Astrocyte (in vitro differentiated cells and primary cell): ENCODE data around the gene OXSR1. TPM values are rescaled to one million over a fixed set of nuclear protein-coding genes. Genes with fewer than 3 reads are reported as not detected.

Experiments used
- DNase-seq: peaks from one replicate; pipeline ENCODE4 v3.0.0-alpha.2; 2010; ENCODE audit warnings: low read depth
- FAIRE-seq: peaks from 2 replicates; lab custom pipeline; 2011; peaks lifted over from hg19 to GRCh38; lab: Jason Lieb, UNC
- H2AFZ ChIP-seq: 2 replicates; pipeline ENCODE4 v1.6.0; 2012; ENCODE audit warnings: low read depth, low read length, inconsistent platforms
- H3K27ac ChIP-seq: 2 replicates; pipeline ENCODE4 v1.5.1; 2011; ENCODE audit warnings: low read depth, low read length, inconsistent platforms
- H3K27me3 ChIP-seq: 2 replicates; pipeline ENCODE4 v1.6.0; 2011; ENCODE audit warnings: low read length, inconsistent platforms; ENCODE audit not compliant: insufficient read depth
- H3K36me3 ChIP-seq: 2 replicates; pipeline ENCODE4 v1.5.1; 2011; ENCODE audit warnings: low read length, inconsistent platforms; ENCODE audit not compliant: insufficient read depth
- H3K4me1 ChIP-seq: 2 replicates; pipeline ENCODE4 v1.5.1; 2011; ENCODE audit warnings: low read length, inconsistent platforms; ENCODE audit not compliant: insufficient read depth
- H3K4me2 ChIP-seq: 2 replicates; pipeline ENCODE4 v1.6.0; 2012; ENCODE audit warnings: low read length, inconsistent platforms
- H3K4me3 ChIP-seq: 2 replicates; pipeline ENCODE4 v1.5.1; 2011; ENCODE audit warnings: low read depth, mild to moderate bottlenecking, low read length, inconsistent platforms; ENCODE audit not compliant: insufficient read depth
- H3K79me2 ChIP-seq: 2 replicates; pipeline ENCODE4 v1.6.0; 2012; ENCODE audit warnings: mild to moderate bottlenecking, low read length, inconsistent platforms; ENCODE audit not compliant: insufficient read depth
- H3K9ac ChIP-seq: 2 replicates; pipeline ENCODE4 v1.6.0; 2012; ENCODE audit warnings: mild to moderate bottlenecking, low read length, inconsistent platforms
- H3K9me3 ChIP-seq: 2 replicates; pipeline ENCODE4 v1.5.1; 2012; ENCODE audit warnings: low read depth, mild to moderate bottlenecking, low read length, inconsistent platforms; ENCODE audit not compliant: insufficient read depth
- H4K20me1 ChIP-seq: 2 replicates; pipeline ENCODE4 v1.6.0; 2012; ENCODE audit warnings: low read length, inconsistent platforms; ENCODE audit not compliant: insufficient read depth
- H3K27ac Mint-ChIP-seq: one replicate; pipeline ENCODE4 v1.8.0; 2021; ENCODE audit warnings: mild to moderate bottlenecking, mixed read lengths; ENCODE audit not compliant: unreplicated experiment
- H3K27me3 Mint-ChIP-seq: one replicate; pipeline ENCODE4 v1.8.0; 2021; ENCODE audit warnings: low read depth, mixed read lengths; ENCODE audit not compliant: unreplicated experiment
- H3K36me3 Mint-ChIP-seq: one replicate; pipeline ENCODE4 v1.8.0; 2021; ENCODE audit warnings: low read depth, mixed read lengths; ENCODE audit not compliant: unreplicated experiment
- H3K4me1 Mint-ChIP-seq: one replicate; pipeline ENCODE4 v1.8.0; 2021; ENCODE audit warnings: low read depth, mixed read lengths; ENCODE audit not compliant: unreplicated experiment
- H3K4me3 Mint-ChIP-seq: one replicate; pipeline ENCODE4 v1.8.0; 2021; ENCODE audit warnings: mild to moderate bottlenecking, moderate library complexity, mixed read lengths; ENCODE audit not compliant: unreplicated experiment
- H3K9me3 Mint-ChIP-seq: one replicate; pipeline ENCODE4 v1.8.0; 2021; ENCODE audit warnings: mild to moderate bottlenecking, mixed read lengths; ENCODE audit not compliant: unreplicated experiment
- EZH2 ChIP-seq: IDR thresholded peaks from 2 replicates; pipeline ENCODE4 v1.6.1; 2012; ENCODE audit warnings: mild to moderate bottlenecking, low read length, inconsistent platforms; ENCODE audit not compliant: insufficient read depth
- total RNA-seq: library from RNA; stranded (reverse); gene quantifications from 2 replicates; pipeline ENCODE4 v1.2.1, GENCODE V29; 2021
- TF ChIP-seq, protein P1 (sequence below): IDR thresholded peaks from 2 replicates; pipeline ENCODE4 v1.5.1; 2011; ENCODE audit warnings: low read depth, mild to moderate bottlenecking, inconsistent platforms, low read length, moderate library complexity; ENCODE audit not compliant: insufficient read depth

OXSR1 gene
- total RNA-seq, 1 donor from 2014 or later, result 83.1 TPM

DNA sequence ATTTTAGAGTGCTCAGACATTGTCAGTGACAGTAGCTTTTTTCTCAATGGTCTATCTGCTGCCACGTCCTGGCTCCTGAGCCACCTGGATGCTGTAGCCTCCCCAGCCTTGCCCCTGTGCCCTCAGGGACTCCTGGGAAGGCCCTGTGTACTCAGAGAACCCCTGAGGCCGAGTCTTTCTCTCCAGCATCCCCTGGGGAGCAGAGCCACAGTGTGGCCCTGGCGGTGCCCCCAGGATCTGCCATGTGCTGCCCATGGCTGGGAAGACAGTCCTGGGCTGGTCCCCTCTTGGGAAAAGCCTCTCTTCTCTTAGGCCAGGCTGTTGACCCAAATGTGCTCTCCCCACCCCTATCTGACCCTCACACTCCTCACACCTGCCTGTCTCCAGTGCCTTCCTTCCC is 21.8 kb upstream of the OXSR1 start:
- H3K79me2 ChIP-seq, result peaks cover 19% of the 10 kb centered on the region
- peaks cover 6% of the 10 kb centered on the region for H4K20me1 ChIP-seq
- Mint-ChIP-seq H3K4me1 (peaks cover 16% of the 10 kb centered on the region), H3K9me3 (peaks cover 3% of the 10 kb centered on the region), H3K36me3 (peaks cover 18% of the 10 kb centered on the region), H3K27ac (no peak overlapping the region), H3K4me3 (no peak overlapping the region), H3K27me3 (no peaks in the 10 kb centered on the region)
- no peaks in the 10 kb centered on the region for H3K27me3 ChIP-seq
- H2AFZ ChIP-seq, result no peak overlapping the region
- FAIRE-seq (no peak), DNase-seq (no peak)
- no peak for TF ChIP-seq EZH2
- TF ChIP-seq, protein P1, sequence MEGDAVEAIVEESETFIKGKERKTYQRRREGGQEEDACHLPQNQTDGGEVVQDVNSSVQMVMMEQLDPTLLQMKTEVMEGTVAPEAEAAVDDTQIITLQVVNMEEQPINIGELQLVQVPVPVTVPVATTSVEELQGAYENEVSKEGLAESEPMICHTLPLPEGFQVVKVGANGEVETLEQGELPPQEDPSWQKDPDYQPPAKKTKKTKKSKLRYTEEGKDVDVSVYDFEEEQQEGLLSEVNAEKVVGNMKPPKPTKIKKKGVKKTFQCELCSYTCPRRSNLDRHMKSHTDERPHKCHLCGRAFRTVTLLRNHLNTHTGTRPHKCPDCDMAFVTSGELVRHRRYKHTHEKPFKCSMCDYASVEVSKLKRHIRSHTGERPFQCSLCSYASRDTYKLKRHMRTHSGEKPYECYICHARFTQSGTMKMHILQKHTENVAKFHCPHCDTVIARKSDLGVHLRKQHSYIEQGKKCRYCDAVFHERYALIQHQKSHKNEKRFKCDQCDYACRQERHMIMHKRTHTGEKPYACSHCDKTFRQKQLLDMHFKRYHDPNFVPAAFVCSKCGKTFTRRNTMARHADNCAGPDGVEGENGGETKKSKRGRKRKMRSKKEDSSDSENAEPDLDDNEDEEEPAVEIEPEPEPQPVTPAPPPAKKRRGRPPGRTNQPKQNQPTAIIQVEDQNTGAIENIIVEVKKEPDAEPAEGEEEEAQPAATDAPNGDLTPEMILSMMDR, result no peak
- H3K4me2 ChIP-seq, result no peak overlapping the region
- H3K4me1 ChIP-seq, result peaks cover 12% of the 10 kb centered on the region
- no peaks in the 10 kb centered on the region for H3K36me3 ChIP-seq
- no peak overlapping the region for H3K27ac ChIP-seq
- H3K9me3 ChIP-seq, result no peaks in the 10 kb centered on the region
- no peak overlapping the region for H3K4me3 ChIP-seq
- H3K9ac ChIP-seq, result no peak overlapping the region

DNA sequence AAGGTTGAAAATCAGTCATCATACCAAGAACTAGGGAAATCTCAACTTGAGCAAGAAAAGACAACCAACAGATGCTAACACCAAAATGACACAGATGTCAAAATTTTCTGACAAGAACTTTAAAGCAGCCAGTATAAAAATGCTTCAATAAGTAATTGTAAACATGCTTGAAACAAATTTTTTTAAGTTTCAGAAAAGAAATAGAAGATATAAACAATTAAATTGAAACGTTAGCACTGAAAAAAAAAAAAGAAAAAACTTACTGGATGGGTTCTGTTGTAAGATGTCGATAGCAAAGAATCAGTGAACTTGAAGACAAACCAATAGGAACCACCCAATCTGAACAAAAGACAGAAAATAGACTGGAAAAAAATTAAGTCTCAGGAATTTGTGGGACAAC is 18.8 kb upstream of the OXSR1 start:
- DNase-seq (no peak), FAIRE-seq (no peak)
- Mint-ChIP-seq H3K4me1 (peaks cover 6% of the 10 kb centered on the region), H3K9me3 (peaks cover 3% of the 10 kb centered on the region), H3K27ac (no peak overlapping the region), H3K4me3 (no peak overlapping the region), H3K36me3 (peaks cover 11% of the 10 kb centered on the region), H3K27me3 (no peaks in the 10 kb centered on the region)
- Histone ChIP-seq H3K27me3 (no peaks in the 10 kb centered on the region), H3K9me3 (no peaks in the 10 kb centered on the region), H3K27ac (no peak overlapping the region), H3K4me2 (no peak overlapping the region), H3K4me1 (peaks cover 2% of the 10 kb centered on the region), H3K79me2 (no peaks in the 10 kb centered on the region), H3K9ac (no peak overlapping the region), H2AFZ (no peak overlapping the region), H3K4me3 (no peak overlapping the region), H4K20me1 (no peaks in the 10 kb centered on the region), H3K36me3 (no peaks in the 10 kb centered on the region)
- TF ChIP-seq EZH2, result no peak
- TF ChIP-seq, protein P1, result no peak

DNA sequence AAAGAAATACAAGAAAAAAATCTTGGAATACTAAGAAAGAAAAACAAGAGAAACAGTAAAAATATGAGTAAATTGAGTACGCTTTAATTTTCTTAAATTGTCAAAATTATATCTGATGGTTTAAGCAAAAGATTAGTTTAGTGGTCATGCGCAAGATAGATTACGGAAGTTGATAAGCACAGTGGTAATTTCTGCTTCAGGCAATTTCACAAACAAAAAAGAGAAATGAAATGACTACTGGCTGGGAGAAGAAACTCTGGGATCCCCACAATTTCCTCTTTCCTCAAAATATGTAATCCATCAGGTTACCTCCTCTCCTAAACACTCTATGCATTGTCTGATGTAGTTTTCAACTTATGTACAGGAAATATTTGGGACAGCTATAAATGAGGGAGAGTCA is 17.9 kb upstream of the OXSR1 start:
- no peak for TF ChIP-seq EZH2
- TF ChIP-seq, protein P1, result no peak
- Histone ChIP-seq H3K9me3 (no peaks in the 10 kb centered on the region), H3K36me3 (no peaks in the 10 kb centered on the region), H3K4me2 (no peak overlapping the region), H3K27ac (no peak overlapping the region), H3K27me3 (no peaks in the 10 kb centered on the region), H3K4me3 (no peak overlapping the region), H3K4me1 (peaks cover 7% of the 10 kb centered on the region), H3K79me2 (no peaks in the 10 kb centered on the region), H3K9ac (no peak overlapping the region), H4K20me1 (no peaks in the 10 kb centered on the region), H2AFZ (no peak overlapping the region)
- Mint-ChIP-seq H3K27me3 (no peaks in the 10 kb centered on the region), H3K4me3 (no peak overlapping the region), H3K9me3 (peaks cover 3% of the 10 kb centered on the region), H3K27ac (no peak overlapping the region), H3K4me1 (no peaks in the 10 kb centered on the region), H3K36me3 (peaks cover 2% of the 10 kb centered on the region)
- DNase-seq (no peak), FAIRE-seq (no peak)
